Neuronal stem cell (in vitro differentiated cells): ENCODE data around the gene S100A5.

Experiments
- DNase-seq: peaks from one replicate; pipeline ENCODE4 v3.0.0-alpha.2; 2013; ENCODE audit warnings: low spot score
- H2AFZ ChIP-seq: one replicate; pipeline ENCODE4 v1.6.1; 2013; ENCODE audit warnings: mild to moderate bottlenecking, low read length, inconsistent platforms
- H2AK5ac ChIP-seq: 2 replicates; pipeline ENCODE4 v1.6.1; 2013; ENCODE audit warnings: low read depth, mild to moderate bottlenecking, inconsistent platforms, low read length, moderate library complexity, mixed read lengths
- H2BK120ac ChIP-seq: 2 replicates; pipeline ENCODE4 v1.6.1; 2013; ENCODE audit warnings: low read depth, mild to moderate bottlenecking, inconsistent platforms, low read length, moderate library complexity, mixed read lengths
- H2BK12ac ChIP-seq: one replicate; pipeline ENCODE4 v1.6.1; 2013; ENCODE audit warnings: low read length, inconsistent platforms
- H2BK15ac ChIP-seq: 2 replicates; pipeline ENCODE4 v1.6.1; 2013; ENCODE audit warnings: mild to moderate bottlenecking, low read length, inconsistent platforms, mixed read lengths
- H2BK5ac ChIP-seq: one replicate; pipeline ENCODE4 v1.6.1; 2013; ENCODE audit warnings: inconsistent platforms, mild to moderate bottlenecking, low read length, moderate library complexity
- H3K14ac ChIP-seq: one replicate; pipeline ENCODE4 v1.6.1; 2013; ENCODE audit warnings: low read length, inconsistent platforms
- H3K18ac ChIP-seq: 2 replicates; pipeline ENCODE4 v1.6.1; 2013; ENCODE audit warnings: low read length, inconsistent platforms
- H3K23ac ChIP-seq: 2 replicates; pipeline ENCODE4 v1.6.1; 2013; ENCODE audit warnings: low read depth, mild to moderate bottlenecking, mixed read lengths, low read length, inconsistent platforms; ENCODE audit not compliant: poor library complexity
- H3K27ac ChIP-seq: replicated peaks from 3 replicates; pipeline ENCODE4 v1.5.1; 2013; ENCODE audit warnings: low read length, inconsistent platforms
- H3K27me3 ChIP-seq, 3 experiments: 2 replicates each; pipeline ENCODE4 v1.6.1; 2013; ENCODE audit warnings: low read length in 3 of 3, mild to moderate bottlenecking in 2 of 3, inconsistent platforms in 1 of 3, low read depth in 1 of 3, mixed read lengths in 1 of 3, moderate library complexity in 1 of 3; ENCODE audit not compliant: control insufficient read depth in 3 of 3, insufficient read depth in 3 of 3
- H3K36me3 ChIP-seq, 2 donors: replicated peaks in 1 of 2; 2 replicates each; pipeline ENCODE4 v1.6.1; 2013; ENCODE audit warnings: low read length in 2 of 2; ENCODE audit not compliant: control insufficient read depth in 2 of 2, insufficient read depth in 2 of 2
- H3K4ac ChIP-seq: 2 replicates; pipeline ENCODE4 v1.6.1; 2013; ENCODE audit warnings: inconsistent platforms, mild to moderate bottlenecking, low read length, moderate library complexity
- H3K4me1 ChIP-seq, 2 donors: 1 replicate in 1 of 2; 2 replicates in 1 of 2; pipeline ENCODE4 v1.6.1; 2013; ENCODE audit warnings: low read length in 2 of 2, low read depth in 1 of 2; ENCODE audit not compliant: control insufficient read depth in 2 of 2, insufficient read depth in 1 of 2
- H3K4me2 ChIP-seq: one replicate; pipeline ENCODE4 v1.6.1; 2013; ENCODE audit warnings: mild to moderate bottlenecking, low read length, inconsistent platforms; ENCODE audit not compliant: insufficient read depth, poor library complexity, severe bottlenecking
- H3K4me3 ChIP-seq, 2 donors: 2 replicates each; pipeline ENCODE4 v1.5.1; 2013; ENCODE audit warnings: low read length in 2 of 2, mild to moderate bottlenecking in 2 of 2, inconsistent platforms in 1 of 2, moderate library complexity in 1 of 2
- H3K79me1 ChIP-seq: one replicate; pipeline ENCODE4 v1.6.1; 2013; ENCODE audit warnings: low read depth, mild to moderate bottlenecking, inconsistent platforms, low read length, moderate library complexity
- H3K9ac ChIP-seq: one replicate; pipeline ENCODE4 v1.6.1; 2013; ENCODE audit warnings: mild to moderate bottlenecking, low read depth, low read length, inconsistent platforms; ENCODE audit not compliant: poor library complexity
- H3K9me3 ChIP-seq, 2 donors: replicated peaks in 1 of 2; 2 replicates each; pipeline versions ENCODE3 to v1.6.1; 2013; ENCODE audit warnings: low read length in 2 of 2, mild to moderate bottlenecking in 2 of 2, inconsistent platforms in 1 of 2, low read depth in 1 of 2, mixed read lengths in 1 of 2, moderate library complexity in 1 of 2; ENCODE audit not compliant: control insufficient read depth in 2 of 2, insufficient read depth in 1 of 2
- H4K8ac ChIP-seq: one replicate; pipeline ENCODE4 v1.6.1; 2013; ENCODE audit warnings: low read depth, mild to moderate bottlenecking, inconsistent platforms, low read length, moderate library complexity
- H4K91ac ChIP-seq: one replicate; pipeline ENCODE4 v1.6.1; 2013; ENCODE audit warnings: low read length, low read depth, mild to moderate bottlenecking, inconsistent platforms; ENCODE audit not compliant: poor library complexity
- WGBS, 2 donors: extraction: QIAGEN DNeasy Blood & Tissue Kit; methylation state at CpG; one replicate each; pipeline ENCODE4 v1.1.7; 2013; ENCODE audit warnings: missing lambda C conversion rate in 2 of 2, mixed read lengths in 1 of 2; ENCODE audit not compliant: insufficient read length in 2 of 2, insufficient replicate concordance in 1 of 2; ENCODE audit errors: extremely low coverage in 2 of 2; 5-methylcytosine and 5-hydroxymethylcytosine counted together

S100A5 gene

DNA sequence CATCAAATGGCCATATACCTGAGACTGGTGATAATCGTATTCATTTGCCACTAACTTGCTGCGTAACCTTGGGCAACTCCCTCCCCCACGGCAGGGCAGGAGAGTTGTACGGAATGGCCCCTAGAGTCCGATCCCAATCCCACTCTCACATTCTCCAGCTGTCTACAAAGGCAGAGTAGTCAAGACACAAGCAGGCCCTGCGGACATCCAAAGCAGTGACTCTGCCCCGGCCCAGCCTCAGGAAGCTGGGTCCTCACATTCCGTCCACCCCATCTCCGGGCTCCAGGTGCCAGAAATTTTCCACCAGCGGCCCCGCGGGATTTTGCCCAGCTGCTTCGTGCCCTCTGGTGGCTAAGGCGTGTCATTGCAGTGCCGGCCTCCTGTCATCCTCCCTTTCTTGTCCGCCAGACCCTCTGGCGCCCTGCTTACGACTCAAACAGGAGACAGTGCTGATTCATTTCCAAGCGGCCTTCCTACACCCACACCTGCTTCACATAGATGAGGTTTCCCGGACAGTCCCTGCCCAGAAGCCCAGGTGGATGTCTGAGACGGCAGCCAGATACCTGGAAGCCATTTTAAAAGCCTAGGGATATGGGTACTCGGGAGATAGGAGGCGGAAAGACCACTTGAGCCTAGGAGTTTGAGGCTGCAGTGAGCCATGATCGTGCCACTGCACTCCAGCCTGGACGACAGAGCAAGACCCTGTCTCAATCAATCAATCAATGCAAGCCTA, 27.8 kb upstream of the S100A5 start:
- Histone ChIP-seq H2BK120ac (peak overlapping the region; percentile 18), H3K4me1 (peaks cover 22 to 26% of the 10 kb centered on the region in 2 donors), H3K4ac (no peak overlapping the region), H3K9ac (no peak overlapping the region), H2AFZ (peak overlapping the region; percentile 91), H4K91ac (no peak overlapping the region), H2BK5ac (no peak overlapping the region), H2BK12ac (no peak overlapping the region), H3K14ac (no peak overlapping the region), H3K18ac (peak overlapping the region; percentile 86), H3K4me2 (peak overlapping the region; percentile 27), H3K27me3 (no peaks in the 10 kb centered on the region), H3K79me1 (no peaks in the 10 kb centered on the region), H3K9me3 (no peaks in the 10 kb centered on the region), H2AK5ac (peak overlapping the region; percentile 10), H4K8ac (no peak overlapping the region), H3K23ac (no peak overlapping the region), H3K4me3 (no peak overlapping the region), H3K27ac (peak overlapping the region; percentile 29), H2BK15ac (peak overlapping the region; percentile 38), H3K36me3 (no peaks in the 10 kb centered on the region)
- DNase-seq, result peak; percentile 88
- WGBS, 2 donors, result no CpG with 5 or more reads among the region's 25 CpGs

DNA sequence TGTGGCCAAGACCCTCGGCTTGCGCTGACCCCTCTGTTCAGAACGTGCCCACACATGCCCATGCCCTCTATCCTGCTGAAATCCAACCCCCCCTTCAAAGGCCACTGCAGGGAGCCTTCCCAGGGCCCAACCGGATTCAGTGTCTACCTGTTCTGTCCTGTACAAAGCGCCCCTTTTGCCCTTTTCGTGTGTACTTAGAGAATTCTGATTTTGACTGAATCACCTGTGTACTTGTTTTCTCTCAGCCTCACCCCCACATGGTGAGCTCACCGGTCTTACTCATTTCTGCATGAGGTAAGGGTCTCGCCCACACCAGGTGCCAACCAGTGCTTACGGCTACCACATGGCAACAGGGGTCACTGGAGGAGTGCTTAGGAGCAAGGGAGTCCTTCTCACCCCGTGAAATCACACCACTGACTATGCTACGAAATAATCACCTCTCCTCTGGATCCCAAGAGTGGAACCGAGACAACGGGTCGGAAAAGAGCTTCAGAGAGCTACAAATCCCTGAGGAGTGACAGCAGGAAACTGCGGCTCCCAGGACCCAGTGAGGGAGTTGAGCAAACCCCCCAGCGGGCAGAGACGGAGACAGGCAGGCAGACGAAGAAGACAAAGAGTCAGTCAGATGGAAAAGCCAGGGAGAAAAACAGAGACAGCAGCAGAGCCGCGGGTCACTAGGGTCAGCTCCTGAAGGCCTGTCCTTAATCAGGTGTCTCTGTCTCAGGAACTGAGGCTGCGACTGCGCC, 27.1 kb upstream of the S100A5 start:
- no peaks in the 10 kb centered on the region for H3K79me1 ChIP-seq
- no peak overlapping the region for H3K4me2 ChIP-seq
- peak overlapping the region; percentile 29 for H3K27ac ChIP-seq
- H3K4me1 ChIP-seq, result peaks cover 22 to 26% of the 10 kb centered on the region in 2 donors
- no peak overlapping the region for H3K4ac ChIP-seq
- H2BK12ac ChIP-seq, result peak overlapping the region; percentile 58
- no peak overlapping the region for H3K14ac ChIP-seq
- peak overlapping the region; percentile 6 for H2BK15ac ChIP-seq
- H3K9me3 ChIP-seq, result no peaks in the 10 kb centered on the region
- no peaks in the 10 kb centered on the region for H3K36me3 ChIP-seq
- H3K18ac ChIP-seq, result peak overlapping the region; percentile 84
- H2AK5ac ChIP-seq, result peak overlapping the region; percentile 10
- WGBS, 2 donors, result no CpG with 5 or more reads among the region's 22 CpGs
- H2BK120ac ChIP-seq, result peak overlapping the region; percentile 18
- H2BK5ac ChIP-seq, result peak overlapping the region; percentile 33
- H3K4me3 ChIP-seq, result no peak overlapping the region
- H2AFZ ChIP-seq, result peak overlapping the region; percentile 91
- no peaks in the 10 kb centered on the region for H3K27me3 ChIP-seq
- H3K23ac ChIP-seq, result no peak overlapping the region
- peak overlapping the region; percentile 41 for H4K91ac ChIP-seq
- H4K8ac ChIP-seq, result no peak overlapping the region
- DNase-seq, result no peak
- no peak overlapping the region for H3K9ac ChIP-seq

DNA sequence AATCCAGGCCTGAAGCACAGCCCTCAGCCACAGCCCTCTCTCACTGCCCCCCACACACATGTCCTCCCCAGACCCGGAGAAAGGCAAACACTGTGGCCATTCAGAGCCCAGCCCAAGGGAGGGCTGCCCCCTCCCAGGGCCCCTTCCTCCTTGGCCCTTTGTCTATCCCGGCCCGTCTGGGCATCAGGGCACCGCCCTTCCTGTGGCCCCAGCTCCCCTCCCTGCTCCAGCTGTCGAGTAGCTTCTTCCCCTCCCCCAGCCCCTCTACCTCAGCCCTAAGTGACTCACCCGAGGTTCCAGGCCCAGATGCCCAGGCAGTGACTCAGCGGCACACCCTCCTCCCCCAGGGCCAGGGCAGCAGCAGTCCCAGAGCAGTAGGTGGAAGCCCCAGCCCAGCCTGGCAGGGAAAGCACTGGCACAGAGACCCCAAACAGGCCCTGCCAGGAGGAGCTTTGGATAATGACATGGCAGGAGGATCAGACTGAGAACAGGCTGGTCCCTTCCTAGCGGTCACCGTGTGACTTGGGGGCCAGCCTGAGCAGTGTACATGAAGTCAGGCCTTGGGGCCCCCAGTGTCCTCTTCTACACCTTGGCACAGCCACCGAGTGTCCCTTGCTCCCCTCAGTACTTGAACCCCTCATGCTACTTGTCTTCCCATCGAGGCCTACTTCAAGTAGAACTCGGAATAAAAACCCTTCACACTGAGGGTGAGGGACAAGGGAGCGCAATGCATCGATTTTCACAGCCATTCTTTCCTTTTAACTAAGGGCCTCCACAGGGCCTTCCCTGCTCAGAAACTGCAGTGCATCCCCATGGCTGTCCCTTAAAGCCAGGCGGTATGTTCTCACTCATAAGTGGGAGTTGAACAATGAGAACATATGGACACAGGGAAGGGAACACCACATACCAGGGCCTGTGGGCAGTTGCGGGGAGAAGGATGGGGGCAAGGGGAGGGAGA, 26.0 kb upstream of the S100A5 start:
- WGBS, 2 donors, result no CpG with 5 or more reads among the region's 16 CpGs
- no peaks in the 10 kb centered on the region for H3K36me3 ChIP-seq
- H3K27ac ChIP-seq, result peak overlapping the region; percentile 4
- no peak overlapping the region for H3K9ac ChIP-seq
- H2BK120ac ChIP-seq, result peak overlapping the region; percentile 21
- no peaks in the 10 kb centered on the region for H3K79me1 ChIP-seq
- H4K91ac ChIP-seq, result no peak overlapping the region
- no peak overlapping the region for H3K23ac ChIP-seq
- H2BK5ac ChIP-seq, result no peak overlapping the region
- no peaks in the 10 kb centered on the region for H3K27me3 ChIP-seq
- H2AK5ac ChIP-seq, result peak overlapping the region; percentile 9
- no peak overlapping the region for H3K14ac ChIP-seq
- H3K4ac ChIP-seq, result no peak overlapping the region
- DNase-seq, result peak; percentile 54
- H3K4me2 ChIP-seq, result no peak overlapping the region
- peak overlapping the region; percentile 86 for H3K18ac ChIP-seq
- peaks cover 22 to 26% of the 10 kb centered on the region in 2 donors for H3K4me1 ChIP-seq
- H2AFZ ChIP-seq, result peak overlapping the region; percentile 96
- peak overlapping the region; percentile 34 for H2BK15ac ChIP-seq
- no peak overlapping the region for H4K8ac ChIP-seq
- H2BK12ac ChIP-seq, result peak overlapping the region; percentile 5
- H3K4me3 ChIP-seq, result no peak overlapping the region
- no peaks in the 10 kb centered on the region for H3K9me3 ChIP-seq
